HUES6 (cell line): ENCODE measurements around the gene RALGPS2.
"Not testable (repeated sequence)": the region's sequence is repeated elsewhere in the genome, so short reads cannot be mapped to it uniquely, and the experiment has no call there.

Source experiments
- H3K27ac ChIP-seq: 2 replicates; pipeline ENCODE4 v1.7.0; 2013; ENCODE audit warnings: low read depth, mild to moderate bottlenecking, low read length, inconsistent platforms
- H3K27me3 ChIP-seq: 2 replicates; pipeline ENCODE4 v1.6.1; 2013; ENCODE audit warnings: low read length; ENCODE audit not compliant: control insufficient read depth, insufficient read depth
- H3K36me3 ChIP-seq: 2 replicates; pipeline ENCODE4 v1.6.1; 2013; ENCODE audit warnings: low read length; ENCODE audit not compliant: control insufficient read depth, insufficient read depth
- H3K4me1 ChIP-seq: 2 replicates; pipeline ENCODE4 v1.6.1; 2013; ENCODE audit warnings: low read length; ENCODE audit not compliant: control insufficient read depth, insufficient read depth
- H3K4me3 ChIP-seq: 2 replicates; pipeline ENCODE4 v1.5.1; 2013; ENCODE audit warnings: low read depth, low read length
- H3K9ac ChIP-seq: one replicate; pipeline ENCODE4 v1.6.1; 2013; ENCODE audit warnings: mild to moderate bottlenecking, low read length
- H3K9me3 ChIP-seq: 2 replicates; pipeline ENCODE4 v1.6.1; 2013; ENCODE audit warnings: low read depth, low read length; ENCODE audit not compliant: control insufficient read depth, insufficient read depth

Gene RALGPS2

DNA sequence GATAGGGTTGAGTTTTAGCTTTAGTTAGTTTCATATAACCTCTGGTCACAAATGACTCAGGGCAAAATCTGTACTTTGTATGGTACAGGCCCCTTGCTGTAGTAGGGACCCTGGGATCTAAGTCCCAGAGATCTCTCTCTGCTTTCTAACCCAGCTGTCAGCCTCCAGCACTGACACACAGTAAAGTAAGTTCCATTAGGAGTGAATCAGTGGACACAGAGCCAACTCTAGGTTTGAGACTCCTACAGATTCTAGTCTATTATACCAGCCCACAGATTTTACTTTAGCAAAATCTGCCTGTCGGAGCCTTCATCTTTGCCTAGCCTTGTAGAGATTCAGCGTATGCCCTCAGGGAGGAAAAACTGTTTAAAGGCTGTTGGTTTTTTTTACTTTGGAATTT, 93.4 kb downstream of the RALGPS2 start:
- H3K27me3 ChIP-seq = no peaks in the 10 kb centered on the region
- no peak overlapping the region for H3K9ac ChIP-seq
- no peak overlapping the region for H3K27ac ChIP-seq
- no peak overlapping the region for H3K4me3 ChIP-seq
- H3K9me3 ChIP-seq = no peaks in the 10 kb centered on the region
- H3K4me1 ChIP-seq = peaks cover 3% of the 10 kb centered on the region
- no peaks in the 10 kb centered on the region for H3K36me3 ChIP-seq

DNA sequence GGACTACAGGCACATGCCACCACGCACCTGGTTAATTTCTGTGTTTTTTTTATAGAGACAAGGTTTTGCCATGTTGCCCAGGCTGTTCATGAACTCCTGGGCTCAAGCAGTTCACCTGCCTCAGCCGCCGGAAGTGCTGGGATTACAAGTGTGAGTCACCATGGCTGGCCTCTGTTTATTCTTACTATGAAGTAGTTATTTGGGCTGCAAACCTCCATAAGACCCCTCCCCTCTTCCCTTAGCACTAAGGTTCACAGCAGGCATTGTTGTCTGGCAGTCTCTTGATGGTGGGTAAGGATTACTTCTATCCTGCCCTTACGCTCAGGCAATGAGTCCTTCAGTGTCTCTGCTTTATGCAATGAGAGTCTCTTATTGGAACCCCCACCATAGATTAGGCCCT, 94.1 kb downstream of the RALGPS2 start:
- Histone ChIP-seq H3K4me3 (no peak overlapping the region), H3K27ac (no peak overlapping the region), H3K9ac (no peak overlapping the region), H3K36me3 (no peaks in the 10 kb centered on the region), H3K4me1 (peaks cover 3% of the 10 kb centered on the region), H3K27me3 (no peaks in the 10 kb centered on the region), H3K9me3 (no peaks in the 10 kb centered on the region)

DNA sequence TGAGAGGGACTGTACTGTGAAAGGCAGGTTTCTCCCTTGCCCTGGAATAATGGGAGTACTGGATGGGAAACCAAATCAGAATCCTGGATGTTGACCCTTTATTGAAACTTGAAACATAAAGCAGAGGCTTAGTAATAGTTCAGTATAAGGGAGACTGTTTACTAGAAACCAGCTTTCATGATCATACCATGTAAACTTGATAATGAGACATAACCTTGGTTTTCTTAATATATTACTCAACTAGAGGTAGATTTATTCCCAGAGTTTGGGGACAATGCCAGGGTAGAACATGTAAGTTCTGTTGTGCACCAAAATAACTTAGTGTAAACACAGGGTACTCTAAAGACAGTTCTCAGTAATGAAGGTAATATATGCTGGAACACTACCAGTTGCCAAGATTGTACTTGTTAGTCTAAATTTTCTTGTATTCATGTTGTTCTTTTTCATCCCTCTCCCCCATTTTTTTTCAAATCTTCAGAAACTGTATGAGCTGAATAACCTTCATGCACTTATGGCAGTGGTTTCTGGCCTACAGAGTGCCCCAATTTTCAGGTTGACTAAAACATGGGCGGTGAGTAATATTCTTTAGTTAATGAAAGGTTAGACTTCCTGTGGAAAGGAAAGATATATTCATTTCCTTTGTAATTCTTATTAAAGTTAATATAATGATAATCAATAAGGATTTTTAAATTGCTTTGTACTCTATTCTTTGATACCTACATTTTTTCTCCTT, 96.3 kb downstream of the RALGPS2 start:
- no peaks in the 10 kb centered on the region for H3K27me3 ChIP-seq
- no peak overlapping the region for H3K9ac ChIP-seq
- no peak overlapping the region for H3K4me3 ChIP-seq
- no peak overlapping the region for H3K27ac ChIP-seq
- no peaks in the 10 kb centered on the region for H3K36me3 ChIP-seq
- no peaks in the 10 kb centered on the region for H3K9me3 ChIP-seq
- H3K4me1 ChIP-seq = peaks cover 3% of the 10 kb centered on the region

DNA sequence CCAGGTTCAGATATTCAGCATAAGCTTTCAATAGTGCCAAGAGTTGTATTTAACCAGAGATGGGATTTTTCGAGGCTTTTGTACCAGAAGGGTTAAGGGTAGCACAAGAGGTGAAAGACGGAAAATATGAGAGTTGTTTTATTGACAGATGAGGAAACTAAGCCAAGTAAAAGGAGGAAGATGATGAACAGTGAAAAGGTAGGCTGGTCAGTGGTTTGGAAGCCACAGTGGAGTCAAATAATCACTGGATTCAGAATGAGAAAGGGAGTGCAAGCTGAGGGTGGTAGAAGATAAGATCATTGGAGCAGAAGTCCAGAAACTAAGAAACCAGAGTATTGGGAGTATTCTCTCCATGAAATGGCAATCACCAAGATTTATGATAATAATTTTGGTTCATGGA, 100.1 kb downstream of the RALGPS2 start:
- Histone ChIP-seq H3K4me3 (no peak overlapping the region), H3K4me1 (no peaks in the 10 kb centered on the region), H3K36me3 (peaks cover 2% of the 10 kb centered on the region; the same call in 1 of the 2 replicates), H3K9me3 (peaks cover 5% of the 10 kb centered on the region), H3K27ac (no peak overlapping the region), H3K9ac (no peak overlapping the region), H3K27me3 (no peaks in the 10 kb centered on the region)

DNA sequence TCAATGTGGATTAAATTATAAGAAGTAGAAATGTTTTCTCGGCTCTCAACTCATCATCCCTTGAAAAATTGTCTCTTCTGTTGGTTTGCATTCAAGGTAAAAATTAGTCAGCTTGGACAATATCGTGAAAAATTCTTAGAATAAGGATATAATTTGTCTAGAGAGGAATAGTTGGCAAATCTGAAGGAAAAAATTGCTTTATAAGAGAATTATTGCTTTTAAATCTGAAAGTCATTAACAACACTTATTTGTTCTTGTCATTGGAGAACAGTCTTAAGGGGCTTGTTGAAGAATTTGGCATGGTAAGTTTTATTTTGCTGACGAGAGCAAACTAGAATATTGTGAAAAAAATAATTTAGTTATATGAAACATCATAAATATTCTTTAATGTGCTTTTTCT, 119.4 kb downstream of the RALGPS2 start:
- Histone ChIP-seq H3K27me3 (no peaks in the 10 kb centered on the region), H3K4me3 (no peak overlapping the region), H3K4me1 (no peaks in the 10 kb centered on the region), H3K27ac (no peak overlapping the region), H3K9me3 (no peaks in the 10 kb centered on the region), H3K36me3 (no peaks in the 10 kb centered on the region), H3K9ac (no peak overlapping the region)

DNA sequence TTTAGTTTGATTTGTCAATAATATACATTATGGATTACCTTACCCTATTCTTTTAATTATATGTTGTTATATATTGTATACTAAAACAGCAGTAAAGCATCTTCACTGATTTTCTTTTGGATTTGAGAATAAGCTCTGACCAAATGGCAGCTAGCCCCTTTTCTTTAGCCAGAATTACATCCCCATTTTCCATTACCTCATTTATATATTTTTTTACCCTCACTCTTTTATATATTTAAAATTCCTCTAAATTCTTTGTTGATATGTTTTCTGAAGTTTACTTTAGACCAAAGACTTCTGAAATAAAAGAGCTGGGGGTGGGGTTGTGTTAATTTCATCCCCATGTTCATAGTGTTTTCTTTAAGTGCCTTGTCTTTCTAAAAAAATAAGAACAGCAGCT, 121.3 kb downstream of the RALGPS2 start:
- Histone ChIP-seq H3K27me3 (no peaks in the 10 kb centered on the region), H3K27ac (no peak overlapping the region), H3K9ac (no peak overlapping the region), H3K4me1 (no peaks in the 10 kb centered on the region), H3K36me3 (no peaks in the 10 kb centered on the region), H3K9me3 (no peaks in the 10 kb centered on the region), H3K4me3 (no peak overlapping the region)

DNA sequence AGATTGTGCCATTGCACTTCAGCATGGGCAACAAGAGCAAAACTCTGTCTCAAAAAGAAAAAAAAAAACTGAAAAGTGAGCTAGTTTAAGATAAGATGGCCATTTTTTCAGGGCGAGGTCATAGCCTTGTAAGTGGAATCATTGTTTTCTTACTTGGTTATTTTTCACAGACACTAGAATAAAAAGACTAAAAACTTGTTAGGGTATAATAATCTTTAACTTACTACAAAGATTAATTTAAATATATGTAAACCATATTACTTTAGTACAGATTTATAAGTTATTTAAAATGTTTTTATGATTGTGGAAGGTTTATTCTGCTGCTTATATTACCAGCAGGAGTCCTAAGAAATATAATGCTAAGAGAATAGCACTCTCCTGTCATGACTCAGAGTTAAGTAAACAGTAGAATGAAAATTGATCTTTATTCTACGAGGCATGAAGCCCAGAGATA, 122.4 kb downstream of the RALGPS2 start:
- H3K27me3 ChIP-seq = no peaks in the 10 kb centered on the region
- H3K4me3 ChIP-seq = no peak overlapping the region
- H3K36me3 ChIP-seq = no peaks in the 10 kb centered on the region
- no peak overlapping the region for H3K27ac ChIP-seq
- H3K9ac ChIP-seq = no peak overlapping the region
- no peaks in the 10 kb centered on the region for H3K4me1 ChIP-seq
- no peaks in the 10 kb centered on the region for H3K9me3 ChIP-seq

DNA sequence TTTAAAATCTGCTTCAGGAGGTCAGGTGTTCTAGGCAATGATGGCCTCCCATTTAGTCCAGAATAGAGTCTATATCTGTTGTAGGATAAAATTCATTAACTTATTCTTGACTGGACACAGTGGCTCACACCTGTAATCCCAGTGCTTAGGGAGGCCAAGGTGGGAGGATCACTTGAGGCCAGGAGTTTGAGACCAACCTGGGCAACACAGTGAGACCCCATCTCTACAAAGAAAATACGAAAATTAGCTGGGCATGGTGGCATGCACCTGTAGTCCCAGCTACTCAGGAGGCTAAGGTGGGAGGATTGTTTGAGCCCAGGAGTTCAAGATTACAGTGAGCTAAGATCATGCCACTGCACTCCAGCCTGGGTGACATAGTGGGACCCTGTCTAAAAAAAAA, 122.9 kb downstream of the RALGPS2 start:
- H3K27me3 ChIP-seq, H3K27ac ChIP-seq, H3K36me3 ChIP-seq, H3K4me1 ChIP-seq, H3K4me3 ChIP-seq, H3K9me3 ChIP-seq, H3K9ac ChIP-seq: not testable (repeated sequence)

DNA sequence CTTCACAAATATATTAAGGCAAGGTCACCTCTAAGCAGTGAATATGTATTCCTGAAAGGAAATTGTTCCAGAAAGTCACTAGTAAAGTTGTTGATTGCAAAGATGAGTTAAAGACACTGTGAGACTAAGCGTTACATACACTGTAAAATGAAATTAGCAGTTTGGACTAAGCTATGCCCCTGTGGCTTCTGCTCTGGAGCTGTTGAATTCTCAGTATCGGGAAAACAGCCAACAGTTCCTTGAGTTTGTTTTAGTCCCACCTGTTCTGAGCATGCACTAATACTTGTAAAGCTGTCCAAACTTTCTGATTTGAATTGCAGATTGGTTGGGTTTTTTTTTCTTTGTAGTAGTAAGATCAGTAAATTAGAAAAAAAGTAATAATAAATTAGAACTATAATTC, 124.9 kb downstream of the RALGPS2 start:
- Histone ChIP-seq H3K4me3 (no peak overlapping the region), H3K9me3 (no peaks in the 10 kb centered on the region), H3K27me3 (no peaks in the 10 kb centered on the region), H3K36me3 (no peaks in the 10 kb centered on the region), H3K9ac (no peak overlapping the region), H3K4me1 (no peaks in the 10 kb centered on the region), H3K27ac (no peak overlapping the region)

DNA sequence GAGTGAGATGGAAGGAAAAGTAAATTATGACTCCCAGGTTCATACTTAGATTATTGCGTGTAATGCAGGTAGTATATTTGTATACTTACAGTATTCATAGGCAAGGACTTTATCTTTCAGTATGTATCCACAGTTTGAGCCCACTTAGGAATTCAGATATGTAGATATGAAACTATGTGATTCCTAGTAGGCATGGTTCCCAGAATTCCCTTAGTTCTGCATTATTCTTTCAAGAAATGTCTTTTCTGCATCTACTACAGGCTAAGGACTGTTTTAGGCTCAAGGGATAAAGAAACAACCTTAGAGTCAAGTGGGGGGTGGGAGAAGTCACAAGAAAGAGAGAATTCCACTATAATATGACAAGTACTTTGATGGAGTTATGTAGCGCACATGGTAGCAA, 132.1 kb downstream of the RALGPS2 start:
- Histone ChIP-seq H3K36me3 (no peaks in the 10 kb centered on the region), H3K9ac (no peak overlapping the region), H3K27me3 (no peaks in the 10 kb centered on the region), H3K9me3 (no peaks in the 10 kb centered on the region), H3K27ac (no peak overlapping the region), H3K4me3 (no peak overlapping the region), H3K4me1 (no peaks in the 10 kb centered on the region)

DNA sequence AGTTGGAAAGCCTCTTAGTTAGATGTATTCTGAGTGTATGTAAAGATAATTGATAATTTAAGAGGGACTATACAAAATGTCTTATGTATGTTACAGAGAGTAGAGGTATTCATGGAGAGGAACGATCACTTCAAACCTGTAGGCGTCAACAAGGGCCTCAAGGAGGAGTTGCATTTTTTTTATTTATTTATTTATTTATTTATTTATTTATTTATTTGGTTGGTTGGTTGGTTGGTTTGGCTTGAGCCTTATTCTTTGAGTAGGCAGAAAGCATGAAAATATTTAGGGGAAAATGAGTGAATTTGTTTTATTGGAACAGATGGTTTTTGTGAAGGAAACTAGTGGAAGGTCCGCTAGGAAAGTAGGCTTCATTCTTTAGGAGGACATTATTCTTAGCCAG, 137.4 kb downstream of the RALGPS2 start:
- Histone ChIP-seq H3K27me3 (no peaks in the 10 kb centered on the region), H3K27ac (no peak overlapping the region), H3K36me3 (peaks cover 3% of the 10 kb centered on the region; the same call in 1 of the 2 replicates), H3K9ac (no peak overlapping the region), H3K4me1 (no peaks in the 10 kb centered on the region), H3K4me3 (no peak overlapping the region), H3K9me3 (no peaks in the 10 kb centered on the region)
